H1 (cell line): ENCODE data around the gene SERPINB12. TPM values are rescaled to one million over a fixed set of nuclear protein-coding genes. Genes with fewer than 3 reads are reported as not detected.

Experiments
- CTCF ChIA-PET: fragments of 300-600 bp; sonication (Branson Sonifier 250); formaldehyde crosslinking; loops from one replicate; lab custom pipeline; 2021; ENCODE audit not compliant: partially characterized antibody; lab: Charles Lee
- POLR2A ChIA-PET: fragments of 300-600 bp; sonication (Branson Sonifier 250); formaldehyde crosslinking; loops from one replicate; lab custom pipeline; 2021; ENCODE audit warnings: inconsistent platforms; ENCODE audit not compliant: partially characterized antibody; lab: Charles Lee
- DNase-seq, 2 experiments: peaks; one replicate each; pipeline versions ENCODE4 v3.0.0 to v3.0.0-alpha.2; 2010 to 2022; ENCODE audit warnings: low spot score in 2 of 2, low read depth in 1 of 2, mixed read lengths in 1 of 2
- FAIRE-seq: peaks from 2 replicates; lab custom pipeline; 2011; peaks lifted over from hg19 to GRCh38; lab: Jason Lieb, UNC
- H2AFZ ChIP-seq: 2 replicates; pipeline ENCODE4 v1.8.1; 2012; ENCODE audit warnings: low read length, inconsistent platforms
- H2AK5ac ChIP-seq: 2 replicates; pipeline ENCODE4 v1.6.1; 2013; ENCODE audit warnings: low read depth, low read length
- H2BK120ac ChIP-seq: replicated peaks from 2 replicates; pipeline ENCODE3; 2013; ENCODE audit warnings: low read depth, low read length, inconsistent platforms
- H2BK12ac ChIP-seq: 2 replicates; pipeline ENCODE4 v1.6.1; 2013; ENCODE audit warnings: low read depth, low read length
- H2BK15ac ChIP-seq: 2 replicates; pipeline ENCODE4 v1.6.1; 2013; ENCODE audit warnings: low read length
- H2BK20ac ChIP-seq: 2 replicates; pipeline ENCODE4 v1.6.1; 2013; ENCODE audit warnings: low read length
- H2BK5ac ChIP-seq: 2 replicates; pipeline ENCODE4 v1.6.1; 2013; ENCODE audit warnings: low read depth, low read length
- H3K14ac ChIP-seq: 2 replicates; pipeline ENCODE4 v1.6.1; 2013; ENCODE audit warnings: inconsistent platforms; ENCODE audit not compliant: insufficient read length
- H3K18ac ChIP-seq: 2 replicates; pipeline ENCODE4 v1.6.1; 2013; ENCODE audit warnings: low read length; ENCODE audit errors: extremely low read depth
- H3K23ac ChIP-seq: 2 replicates; pipeline ENCODE4 v1.6.1; 2013; ENCODE audit warnings: inconsistent platforms; ENCODE audit not compliant: insufficient read length
- H3K23me2 ChIP-seq: 2 replicates; pipeline ENCODE4 v1.6.1; 2013; ENCODE audit warnings: low read depth, low read length
- H3K27ac ChIP-seq: 2 replicates; pipeline ENCODE4 v1.6.1; 2011; ENCODE audit warnings: low read depth, low read length, inconsistent platforms
- H3K27me3 ChIP-seq, 4 experiments: replicated peaks in 1 of 4; 1 replicate in 1 of 4; 2 replicates in 3 of 4; pipeline versions ENCODE4 v1.6.1 to v1.8.1; 2011 to 2013; ENCODE audit warnings: low read length in 3 of 4, mild to moderate bottlenecking in 3 of 4, inconsistent platforms in 2 of 4, mixed read lengths in 2 of 4, moderate library complexity in 1 of 4; ENCODE audit not compliant: control insufficient read depth in 3 of 4, insufficient read depth in 3 of 4; ENCODE audit errors: extremely low read depth in 1 of 4
- H3K36me3 ChIP-seq, 4 experiments: 2 replicates each; pipeline versions ENCODE4 v1.6.1 to v1.8.1; 2011 to 2013; ENCODE audit warnings: mild to moderate bottlenecking in 4 of 4, low read length in 3 of 4, moderate library complexity in 2 of 4, control low read depth in 1 of 4, inconsistent platforms in 1 of 4; ENCODE audit not compliant: insufficient read depth in 4 of 4, control insufficient read depth in 2 of 4
- H3K4ac ChIP-seq: replicated peaks from 2 replicates; pipeline ENCODE3; 2013; ENCODE audit warnings: low read length, low read depth, mixed read lengths, inconsistent platforms; ENCODE audit not compliant: insufficient read length
- H3K4me1 ChIP-seq, 4 experiments: replicated peaks in 1 of 4; 1 replicate in 1 of 4; 2 replicates in 3 of 4; pipeline versions ENCODE4 v1.6.1 to v1.8.1; 2011 to 2013; ENCODE audit warnings: low read length in 3 of 4, inconsistent platforms in 2 of 4, mixed read lengths in 1 of 4; ENCODE audit not compliant: insufficient read depth in 4 of 4, control insufficient read depth in 3 of 4
- H3K4me2 ChIP-seq, 2 experiments: 2 replicates each; pipeline versions ENCODE4 v1.6.1 to v1.8.1; 2011 to 2013; ENCODE audit warnings: low read depth in 2 of 2, low read length in 2 of 2, control low read depth in 1 of 2, inconsistent platforms in 1 of 2, mild to moderate bottlenecking in 1 of 2; ENCODE audit not compliant: insufficient read depth in 1 of 2
- H3K4me3 ChIP-seq, 4 experiments: fragments of 200-600, 300-600 bp in 1 of 4; sonication (generic), shearing (Covaris generic), sonication (Bioruptor Twin) in 1 of 4; 2 replicates each; pipeline versions ENCODE4 v1.5.1 to v1.8.1; 2011 to 2016; ENCODE audit warnings: low read length in 4 of 4, low read depth in 3 of 4, control low read depth in 2 of 4, inconsistent platforms in 2 of 4, mild to moderate bottlenecking in 2 of 4, mixed read lengths in 1 of 4, moderate library complexity in 1 of 4; ENCODE audit not compliant: insufficient read depth in 2 of 4; ENCODE audit errors: extremely low read depth in 1 of 4
- H3K56ac ChIP-seq: replicated peaks from 2 replicates; pipeline ENCODE3; 2013; ENCODE audit warnings: low read depth, mild to moderate bottlenecking, mixed read lengths, low read length, inconsistent platforms; ENCODE audit not compliant: insufficient read length
- H3K79me1 ChIP-seq: 2 replicates; pipeline ENCODE4 v1.6.1; 2013; ENCODE audit warnings: low read depth, low read length, control low read depth
- H3K79me2 ChIP-seq, 2 experiments: 2 replicates each; pipeline versions ENCODE4 v1.6.1 to v1.8.1; 2012 to 2013; ENCODE audit warnings: low read length in 2 of 2, mild to moderate bottlenecking in 2 of 2, inconsistent platforms in 1 of 2; ENCODE audit not compliant: insufficient read depth in 2 of 2, control insufficient read depth in 1 of 2
- H3K9ac ChIP-seq, 4 experiments: replicated peaks in 1 of 4; 1 replicate in 1 of 4; 2 replicates in 3 of 4; pipeline versions ENCODE4 v1.6.1 to v1.8.1; 2011 to 2013; ENCODE audit warnings: low read depth in 3 of 4, low read length in 3 of 4, control low read depth in 2 of 4, mild to moderate bottlenecking in 2 of 4, moderate library complexity in 2 of 4, inconsistent platforms in 1 of 4; ENCODE audit errors: extremely low read depth in 1 of 4
- H3K9me3 ChIP-seq, 2 experiments: 2 replicates each; pipeline versions ENCODE4 v1.6.1 to v1.8.1; 2012 to 2013; ENCODE audit warnings: mild to moderate bottlenecking in 2 of 2, moderate library complexity in 2 of 2, control low read depth in 1 of 2, inconsistent platforms in 1 of 2, low read depth in 1 of 2, low read length in 1 of 2, mixed read lengths in 1 of 2; ENCODE audit not compliant: insufficient read depth in 2 of 2
- H4K20me1 ChIP-seq, 2 experiments: replicated peaks in 1 of 2; 2 replicates each; pipeline versions ENCODE3 to v1.8.1; 2011 to 2013; ENCODE audit warnings: inconsistent platforms in 2 of 2, low read length in 2 of 2, mild to moderate bottlenecking in 1 of 2; ENCODE audit not compliant: insufficient read depth in 2 of 2, control insufficient read depth in 1 of 2
- H4K5ac ChIP-seq: 2 replicates; pipeline ENCODE4 v1.6.1; 2013; ENCODE audit warnings: low read length, low read depth, mixed read lengths, inconsistent platforms; ENCODE audit not compliant: insufficient read length
- H4K8ac ChIP-seq: 2 replicates; pipeline ENCODE4 v1.8.0; 2013; ENCODE audit warnings: mild to moderate bottlenecking, moderate library complexity, low read length, inconsistent platforms; ENCODE audit not compliant: insufficient read depth; ENCODE audit errors: extremely low read depth
- H4K91ac ChIP-seq: replicated peaks from 2 replicates; pipeline ENCODE3; 2013; ENCODE audit warnings: low read length, mixed read lengths, inconsistent platforms; ENCODE audit not compliant: insufficient read length
- EP300 ChIP-seq, 2 experiments: IDR thresholded peaks; 1 replicate in 1 of 2; 2 replicates in 1 of 2; pipeline ENCODE4 v1.6.1; 2011 to 2012; ENCODE audit warnings: low read depth in 2 of 2, low read length in 2 of 2, mild to moderate bottlenecking in 2 of 2, borderline replicate concordance in 1 of 2, inconsistent platforms in 1 of 2, moderate library complexity in 1 of 2
- RAD21 ChIP-seq, 2 experiments: IDR thresholded peaks in 1 of 2; conservative IDR thresholded peaks in 1 of 2; 2 replicates each; pipeline ENCODE4 v1.6.1; 2011; ENCODE audit warnings: low read depth in 2 of 2, low read length in 2 of 2, improper control_type of control experiment in 1 of 2, inconsistent platforms in 1 of 2, mild to moderate bottlenecking in 1 of 2, moderate library complexity in 1 of 2
- polyA plus RNA-seq, 7 experiments: library from polyadenylated mRNA; depleted of rRNA in 3 of 7; stranded (reverse) in 5 of 7; unstranded in 2 of 7; fragments of >200 nt in 5 of 7; fragments of 200-250 nt in 2 of 7; gene quantifications; 1 replicate in 5 of 7; 2 replicates in 1 of 7; 4 replicates in 1 of 7; pipeline versions ENCODE4 v1.2.1 to v1.2.3, GENCODE V29; 2011 to 2013; ENCODE audit warnings: missing spikeins in 2 of 7, mixed read lengths in 2 of 7
- total RNA-seq: library from RNA; stranded (reverse); fragmentation: NEBNext Ultra II Directional; extraction: Animal tissue kit (Norgen Biotek cat#: 25700); gene quantifications from 2 replicates; pipeline ENCODE4 v1.2.1, GENCODE V29; 2021

SERPINB12 gene
- total and polyA plus RNA-seq, 2 of the 8 experiments (the other 6 are each of a cell fraction or from before 2014, with no cell fraction given): not detected

GRCh38 chr18:63527251-63527650 lies 14.9 kb upstream of the SERPINB12 start:
- CTCF ChIA-PET: interaction anchor here (0.6 to 4.8 kb wide), 6 partner anchors 10 to 320 kb away, joined by 3 to 33 read pairs (median 5); no protein-coding TSS in a partner anchor
- H3K23ac ChIP-seq: no peak overlapping the region

More at GRCh38 chr18:63527251-63527650, 14.9 kb upstream of the SERPINB12 start:
- H3K23me2 ChIP-seq: no peaks in the 10 kb centered on the region
- no peak overlapping the region for H3K56ac ChIP-seq
- H4K5ac ChIP-seq: no peak overlapping the region
- H4K91ac ChIP-seq: no peak overlapping the region
- H3K14ac ChIP-seq: no peak overlapping the region
- no peak overlapping the region for H2BK120ac ChIP-seq
- no peak overlapping the region for H2BK20ac ChIP-seq
- H3K4me1 ChIP-seq: no peaks in the 10 kb centered on the region
- H3K4me3 ChIP-seq: no peak overlapping the region
- POLR2A ChIA-PET: interaction anchor here (0.9 kb wide), 1 partner anchor 15 kb away, joined by 3 read pairs; no protein-coding TSS in a partner anchor
- H4K20me1 ChIP-seq: no peaks in the 10 kb centered on the region
- H3K9me3 ChIP-seq: no peaks in the 10 kb centered on the region
- H2BK12ac ChIP-seq: no peak overlapping the region
- H3K4me2 ChIP-seq: no peak overlapping the region
- no peaks in the 10 kb centered on the region for H3K36me3 ChIP-seq
- H3K9ac ChIP-seq: no peak overlapping the region
- no peak overlapping the region for H2AFZ ChIP-seq
- no peaks in the 10 kb centered on the region for H3K27me3 ChIP-seq
- no peak overlapping the region for H3K27ac ChIP-seq
- H2BK5ac ChIP-seq: no peak overlapping the region
- H3K4ac ChIP-seq: no peak overlapping the region
- DNase-seq: no peak
- no peak for TF ChIP-seq RAD21 (IDR thresholded peaks at IDR 0.05 in 1 of 2, conservative IDR thresholded peaks at IDR 0.05 in 1 of 2; ENCODE audit: low read depth in 2 of 2, low read length in 2 of 2)
- no peak for TF ChIP-seq EP300 (IDR thresholded peaks at IDR 0.05; ENCODE audit: borderline replicate concordance in 1 of 2, low read depth in 2 of 2, low read length in 2 of 2)
- H2BK15ac ChIP-seq: no peak overlapping the region
- no peak overlapping the region for H4K8ac ChIP-seq
- H3K18ac ChIP-seq: no peak overlapping the region
- FAIRE-seq: no peak
- H2AK5ac ChIP-seq: no peak overlapping the region
- no peaks in the 10 kb centered on the region for H3K79me2 ChIP-seq
- H3K79me1 ChIP-seq: no peaks in the 10 kb centered on the region
